ENCODE measurements around the gene EXOC6. TPM values are rescaled to one million over a fixed set of nuclear protein-coding genes. Genes with fewer than 3 reads are reported as not detected.

Gene EXOC6
- total and polyA plus RNA-seq, 11 donors, result 5.8 to 12.3 (median 9.9) TPM

- H3K27me3 ChIP-seq, result no peaks in the 10 kb centered on the region
- H3K27ac ChIP-seq, result peak overlapping the region in 1 of 12 donors; percentile 7
- ATAC-seq (peak in 1 of 4 donors; percentile 17), DNase-seq (no peak)
- WGBS, 4 donors, result 66 to 79% (median 77%) methylated on average over 6 of the region's 6 CpGs
- H3K9me3 ChIP-seq, result no peaks in the 10 kb centered on the region
- peaks cover 0 to 36% (median 11%) of the 10 kb centered on the region in 9 donors for H3K36me3 ChIP-seq
- H3K4me1 ChIP-seq, result peaks cover 0 to 16% (median 2%) of the 10 kb centered on the region in 12 donors
- H3K4me3 ChIP-seq, result no peak overlapping the region
- TF ChIP-seq POLR2A (IDR thresholded peaks at IDR 0.05), result no peak
- TF ChIP-seq, protein P1, sequence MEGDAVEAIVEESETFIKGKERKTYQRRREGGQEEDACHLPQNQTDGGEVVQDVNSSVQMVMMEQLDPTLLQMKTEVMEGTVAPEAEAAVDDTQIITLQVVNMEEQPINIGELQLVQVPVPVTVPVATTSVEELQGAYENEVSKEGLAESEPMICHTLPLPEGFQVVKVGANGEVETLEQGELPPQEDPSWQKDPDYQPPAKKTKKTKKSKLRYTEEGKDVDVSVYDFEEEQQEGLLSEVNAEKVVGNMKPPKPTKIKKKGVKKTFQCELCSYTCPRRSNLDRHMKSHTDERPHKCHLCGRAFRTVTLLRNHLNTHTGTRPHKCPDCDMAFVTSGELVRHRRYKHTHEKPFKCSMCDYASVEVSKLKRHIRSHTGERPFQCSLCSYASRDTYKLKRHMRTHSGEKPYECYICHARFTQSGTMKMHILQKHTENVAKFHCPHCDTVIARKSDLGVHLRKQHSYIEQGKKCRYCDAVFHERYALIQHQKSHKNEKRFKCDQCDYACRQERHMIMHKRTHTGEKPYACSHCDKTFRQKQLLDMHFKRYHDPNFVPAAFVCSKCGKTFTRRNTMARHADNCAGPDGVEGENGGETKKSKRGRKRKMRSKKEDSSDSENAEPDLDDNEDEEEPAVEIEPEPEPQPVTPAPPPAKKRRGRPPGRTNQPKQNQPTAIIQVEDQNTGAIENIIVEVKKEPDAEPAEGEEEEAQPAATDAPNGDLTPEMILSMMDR (IDR thresholded peaks at IDR 0.05), result no peak
- intact Hi-C loops (cut with DNase I), result no loop called here
These were observed 65.7 kb downstream of the EXOC6 start for GRCh38 chr10:92913973-92914372.

GRCh38 chr10:92914478-92915325 is 66.4 kb downstream of the EXOC6 start:
- H3K27me3 ChIP-seq, result no peaks in the 10 kb centered on the region
- no peak overlapping the region for H3K4me3 ChIP-seq
- H3K36me3 ChIP-seq, result peaks cover 0 to 29% (median 12%) of the 10 kb centered on the region in 9 donors
- TF ChIP-seq, protein P1 (IDR thresholded peaks at IDR 0.05), result peak; percentile 50 to 75 (median 57)
- TF ChIP-seq POLR2A (IDR thresholded peaks at IDR 0.05), result no peak
- 65 to 74% (median 68%) methylated on average over 4 of the region's 4 CpGs for WGBS, 4 donors
- intact Hi-C loops (cut with DNase I), result no loop called here
- H3K9me3 ChIP-seq, result peaks cover 0 to under 1% (median 0%) of the 10 kb centered on the region in 12 donors
- peak in 4 of 5 donors; percentile 40 to 58 (median 44) for DNase-seq
- peak; percentile 91 to 98 (median 95) for ATAC-seq
- H3K4me1 ChIP-seq, result peaks cover 0 to 16% (median 2%) of the 10 kb centered on the region in 12 donors
- H3K27ac ChIP-seq, result peak overlapping the region in 3 of 12 donors; percentile 6 to 40 (median 24)

DNA sequence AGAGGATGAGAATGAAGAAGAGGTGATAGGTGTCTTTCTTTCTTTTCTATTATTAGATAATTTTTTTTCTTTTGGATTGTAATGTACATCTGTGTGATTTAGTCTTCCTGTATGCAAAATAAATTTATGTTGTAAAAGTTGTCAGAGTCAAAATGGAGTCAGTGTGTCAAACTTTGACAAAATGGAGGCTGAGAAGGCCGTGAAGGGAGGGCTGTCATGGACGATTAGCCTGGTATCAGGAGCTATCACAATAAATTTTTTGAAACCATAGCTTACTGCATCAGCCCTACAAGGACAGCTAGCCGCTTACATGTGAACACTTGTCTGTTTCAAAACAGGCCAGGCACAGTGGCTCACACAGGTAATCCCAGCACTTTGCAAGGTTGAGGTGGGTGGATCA is 67.6 kb downstream of the EXOC6 start:
- Histone ChIP-seq H3K27me3 (no peaks in the 10 kb centered on the region), H3K4me1 (peaks cover 0 to 16% (median 2%) of the 10 kb centered on the region in 12 donors), H3K36me3 (peaks cover 0 to 34% (median 18%) of the 10 kb centered on the region in 9 donors), H3K27ac (no peak overlapping the region), H3K4me3 (no peak overlapping the region), H3K9me3 (peaks cover 0 to 11% (median 6%) of the 10 kb centered on the region in 12 donors)
- TF ChIP-seq, protein P1 (IDR thresholded peaks at IDR 0.05), result no peak
- no peak for TF ChIP-seq POLR2A (IDR thresholded peaks at IDR 0.05)
- WGBS, 4 donors, result 91 to 97% (median 95%) methylated on average over 3 of the region's 3 CpGs
- no peak for DNase-seq
- ATAC-seq, result no peak
- intact Hi-C loops (cut with DNase I), result no loop called here

- H3K4me1 ChIP-seq, result peaks cover 0 to 16% (median 2%) of the 10 kb centered on the region in 12 donors
- H3K9me3 ChIP-seq, result peaks cover 0 to 16% (median 9%) of the 10 kb centered on the region in 12 donors
- DNase-seq (no peak), ATAC-seq (no peak)
- intact Hi-C loops (cut with DNase I), result no loop called here
- H3K36me3 ChIP-seq, result peaks cover 0 to 34% (median 14%) of the 10 kb centered on the region in 9 donors
- no peak for TF ChIP-seq POLR2A (IDR thresholded peaks at IDR 0.05)
- TF ChIP-seq, protein P1 (IDR thresholded peaks at IDR 0.05), result no peak
- no peak overlapping the region for H3K27ac ChIP-seq
- no peaks in the 10 kb centered on the region for H3K27me3 ChIP-seq
- WGBS, 4 donors, result 88 to 94% (median 93%) methylated on average over 2 of the region's 2 CpGs
- no peak overlapping the region for H3K4me3 ChIP-seq
These were observed 68.1 kb downstream of the EXOC6 start for GRCh38 chr10:92916433-92916832.

Measured in heart left ventricle (tissue), 16 donors.